Retinal pigment epithelial cell (primary cell): ENCODE measurements around the gene SIPA1L3.

Experiments
- DNase-seq: peaks from one replicate; pipeline ENCODE4 v3.0.0-alpha.2; 2010; ENCODE audit warnings: low read depth
- H3K4me3 ChIP-seq: 2 replicates; pipeline ENCODE4 v1.5.1; 2011; ENCODE audit warnings: mild to moderate bottlenecking, low read length, control low read depth, moderate library complexity
- CTCF ChIP-seq: conservative IDR thresholded peaks from 2 replicates; pipeline ENCODE4 v1.5.1; 2011; ENCODE audit warnings: low read depth, low read length, control low read depth, inconsistent platforms

Gene SIPA1L3

GRCh38 chr19:37929355-37929923 lies 22.4 kb downstream of the SIPA1L3 start:
- no peak for DNase-seq
- H3K4me3 ChIP-seq = no peak overlapping the region
- no peak for TF ChIP-seq CTCF

GRCh38 chr19:37930416-37930815 lies 23.4 kb downstream of the SIPA1L3 start:
- TF ChIP-seq CTCF = no peak
- DNase-seq = no peak
- H3K4me3 ChIP-seq = no peak overlapping the region

GRCh38 chr19:37931881-37932655 lies 25.1 kb downstream of the SIPA1L3 start:
- peak overlapping the region; percentile 51 for H3K4me3 ChIP-seq
- peak; percentile 91 for DNase-seq
- peak; percentile 11 for TF ChIP-seq CTCF

GRCh38 chr19:37932985-37933936 lies 26.3 kb downstream of the SIPA1L3 start:
- DNase-seq = no peak
- H3K4me3 ChIP-seq = peak overlapping the region; percentile 51
- TF ChIP-seq CTCF = no peak

GRCh38 chr19:37933937-37934358 lies 26.9 kb downstream of the SIPA1L3 start:
- DNase-seq = no peak
- peak overlapping the region; percentile 51 for H3K4me3 ChIP-seq
- no peak for TF ChIP-seq CTCF

DNA sequence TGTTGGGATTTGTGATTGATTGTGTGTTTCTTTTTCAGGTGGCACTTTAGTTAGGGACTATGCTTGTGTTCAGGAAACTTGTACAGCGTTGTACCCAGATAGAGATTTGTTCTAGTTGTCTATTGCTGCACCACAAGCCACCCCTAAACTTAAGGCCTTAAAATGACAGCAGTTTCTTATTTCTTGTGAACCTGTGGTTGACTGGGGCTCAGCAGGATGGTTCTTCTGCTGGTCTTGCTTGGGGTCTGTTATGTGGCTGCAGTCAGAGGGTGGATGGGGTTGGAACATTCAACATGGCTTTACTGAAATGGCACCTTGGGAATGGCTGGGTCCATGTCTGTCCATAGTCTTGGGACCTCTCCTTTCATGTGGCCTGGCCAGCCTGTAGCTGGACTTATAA lies 28.3 kb downstream of the SIPA1L3 start:
- no peak for TF ChIP-seq CTCF

More for the DNA sequence above, 28.3 kb downstream of the SIPA1L3 start:
- DNase-seq = no peak
- no peak overlapping the region for H3K4me3 ChIP-seq
